ENCODE results near the gene GALNT5.

The GALNT5 gene

DNA sequence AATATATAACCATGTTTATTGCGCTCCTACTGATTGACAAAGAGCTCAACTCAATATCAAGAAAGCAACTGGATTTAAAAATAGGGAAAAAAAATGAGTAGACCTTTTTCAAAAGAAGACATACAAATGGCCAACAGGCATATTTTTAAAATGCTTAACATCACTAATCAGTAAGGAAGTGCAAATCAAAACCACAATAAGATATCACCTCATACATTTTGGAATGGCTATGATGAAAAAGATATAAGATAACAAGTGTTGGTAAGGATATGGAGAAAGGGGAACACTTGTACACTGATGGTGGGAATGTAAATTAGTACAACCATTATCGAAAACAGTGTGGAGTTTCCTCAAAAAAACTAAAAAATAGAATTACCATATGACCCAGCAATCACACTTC, 5.6 kb upstream of the GALNT5 start:
- FAIRE-seq (no peak), DNase-seq (ENCODE audit: insufficient read length, low spot score) (no peak)
- TF ChIP-seq CTCF (IDR thresholded peaks at IDR 0.05; ENCODE audit: insufficient read depth, missing control alignments), result no peak

GRCh38 chr2:157252529-157252928, 5.0 kb upstream of the GALNT5 start:
- no peak for TF ChIP-seq CTCF (IDR thresholded peaks at IDR 0.05; ENCODE audit: insufficient read depth, missing control alignments)
- no peak for DNase-seq (ENCODE audit: insufficient read length, low spot score)
- no peak for FAIRE-seq

DNA sequence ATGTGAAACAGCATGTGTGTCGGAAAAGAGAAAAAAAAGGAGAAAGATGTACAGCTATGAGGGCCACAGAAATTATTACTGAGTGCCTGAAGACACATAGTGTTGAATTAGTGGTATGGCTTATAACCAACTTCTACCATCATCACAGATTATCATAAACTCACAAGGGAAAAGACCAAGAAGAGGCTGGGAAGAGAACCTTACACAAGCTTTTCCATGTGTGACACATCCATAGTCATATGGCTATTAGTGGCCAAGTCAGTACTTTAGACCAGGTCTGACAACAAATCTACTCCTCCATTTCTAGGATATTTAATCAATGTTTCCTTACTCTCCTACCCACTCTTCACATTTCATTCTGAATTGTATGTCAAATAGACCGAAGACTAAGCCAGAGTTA, 3.5 kb upstream of the GALNT5 start:
- DNase-seq (ENCODE audit: insufficient read length, low spot score) (no peak), FAIRE-seq (no peak)
- no peak for TF ChIP-seq CTCF (IDR thresholded peaks at IDR 0.05; ENCODE audit: insufficient read depth, missing control alignments)

DNA sequence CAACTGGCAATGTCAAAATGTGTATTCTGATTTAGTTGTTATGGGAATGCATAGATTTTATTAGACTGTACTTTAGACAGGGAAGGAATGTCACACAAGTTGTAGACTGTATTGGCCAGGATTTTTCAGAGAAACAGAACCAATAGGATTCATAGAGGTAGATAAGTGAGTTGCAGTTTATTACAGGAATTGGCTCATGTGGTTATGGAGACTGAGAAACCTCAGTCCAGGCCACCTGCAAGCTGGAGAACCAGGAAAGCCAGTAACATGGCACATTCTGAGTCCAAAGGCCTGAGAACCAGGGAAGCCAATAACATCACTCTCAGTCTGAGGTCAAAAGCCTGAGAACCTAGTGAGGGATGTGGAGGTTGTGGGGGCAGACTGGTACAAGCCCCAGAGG, 1.8 kb upstream of the GALNT5 start:
- no peak for TF ChIP-seq CTCF (IDR thresholded peaks at IDR 0.05; ENCODE audit: insufficient read depth, missing control alignments)
- no peak for FAIRE-seq

GRCh38 chr2:157256626-157257025, 879 bp upstream of the GALNT5 start:
- FAIRE-seq (no peak), DNase-seq (ENCODE audit: insufficient read length, low spot score) (no peak)
- no peak for TF ChIP-seq CTCF (IDR thresholded peaks at IDR 0.05; ENCODE audit: insufficient read depth, missing control alignments)

More for the DNA sequence above, 1.8 kb upstream of the GALNT5 start:
- DNase-seq (ENCODE audit: insufficient read length, low spot score), result no peak

DNA sequence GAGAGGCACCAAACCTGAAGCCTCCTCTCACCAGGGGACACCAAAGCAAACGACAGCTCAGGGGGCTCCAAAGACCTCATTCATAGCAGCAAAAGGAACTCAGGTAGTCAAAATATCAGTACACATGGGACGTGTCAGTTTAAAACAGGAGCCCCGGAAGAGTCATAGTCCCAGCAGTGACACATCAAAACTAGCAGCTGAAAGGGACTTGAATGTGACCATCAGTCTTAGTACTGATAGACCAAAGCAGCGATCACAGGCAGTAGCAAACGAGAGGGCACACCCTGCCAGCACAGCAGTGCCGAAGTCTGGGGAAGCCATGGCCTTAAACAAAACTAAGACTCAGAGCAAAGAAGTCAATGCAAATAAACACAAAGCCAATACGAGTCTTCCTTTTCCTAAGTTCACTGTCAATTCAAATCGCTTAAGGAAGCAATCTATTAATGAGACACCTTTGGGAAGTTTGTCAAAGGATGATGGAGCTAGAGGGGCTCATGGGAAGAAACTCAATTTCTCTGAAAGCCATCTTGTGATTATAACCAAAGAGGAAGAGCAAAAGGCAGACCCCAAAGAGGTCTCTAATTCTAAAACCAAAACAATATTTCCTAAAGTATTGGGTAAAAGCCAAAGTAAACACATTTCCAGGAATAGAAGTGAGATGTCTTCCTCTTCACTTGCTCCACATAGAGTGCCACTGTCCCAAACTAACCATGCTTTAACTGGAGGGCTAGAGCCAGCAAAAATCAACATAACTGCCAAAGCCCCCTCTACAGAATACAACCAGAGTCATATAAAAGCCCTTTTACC, 1.2 kb downstream of the GALNT5 start:
- no peak for TF ChIP-seq CTCF (IDR thresholded peaks at IDR 0.05; ENCODE audit: insufficient read depth, missing control alignments)
- no peak for DNase-seq (ENCODE audit: insufficient read length, low spot score)
- FAIRE-seq, result no peak

GRCh38 chr2:157259386-157259785, 1.9 kb downstream of the GALNT5 start:
- TF ChIP-seq CTCF (IDR thresholded peaks at IDR 0.05; ENCODE audit: insufficient read depth, missing control alignments), result no peak
- FAIRE-seq (no peak), DNase-seq (ENCODE audit: insufficient read length, low spot score) (no peak)
